T-helper 17 cell (primary cell): ENCODE measurements around the gene ZNF784. TPM values are rescaled to one million over a fixed set of nuclear protein-coding genes. Genes with fewer than 3 reads are reported as not detected.

Source experiments
- ATAC-seq: fragments of 150-1000 bp; cut with Tn5 transposase; 2 replicates; pipeline ENCODE4 v1.10.0; 2021; ENCODE audit warnings: mild to moderate bottlenecking, moderate library complexity
- DNase-seq, 3 donors: peaks; one replicate each; pipeline versions ENCODE4 v3.0.0 to v3.0.0-alpha.2; 2020 to 2021
- H3K9me3 ChIP-seq: one replicate; pipeline ENCODE4 v1.7.0; 2013; ENCODE audit warnings: low read length, mild to moderate bottlenecking; ENCODE audit not compliant: control insufficient read depth, poor library complexity, severe bottlenecking
- H3K27ac Mint-ChIP-seq: one replicate; pipeline ENCODE4 v1.8.0; 2022; ENCODE audit warnings: mild to moderate bottlenecking, moderate library complexity, mixed read lengths
- H3K27me3 Mint-ChIP-seq: one replicate; pipeline ENCODE4 v1.8.0; 2022; ENCODE audit warnings: mixed read lengths
- H3K36me3 Mint-ChIP-seq: one replicate; pipeline ENCODE4 v1.8.0; 2022; ENCODE audit warnings: low read depth, mixed read lengths
- H3K4me1 Mint-ChIP-seq: one replicate; pipeline ENCODE4 v1.8.0; 2022; ENCODE audit warnings: mild to moderate bottlenecking, mixed read lengths
- H3K4me3 Mint-ChIP-seq: one replicate; pipeline ENCODE4 v1.8.0; 2022; ENCODE audit warnings: mild to moderate bottlenecking, moderate library complexity, mixed read lengths
- total RNA-seq, 4 donors: library from RNA in 2 of 4; stranded (reverse) in 2 of 4; gene quantifications; one replicate each; pipeline ENCODE4 v1.2.3 and lab custom pipeline; 2022 to 2026

The ZNF784 gene
- total RNA-seq, 2 donors from 2014 or later = 11.3 to 13.8 TPM

GRCh38 chr19:55666343-55667005 is 42.1 kb upstream of the ZNF784 start:
- Mint-ChIP-seq H3K4me1 (peaks cover 44% of the 10 kb centered on the region), H3K4me3 (no peak overlapping the region), H3K27ac (no peak overlapping the region), H3K36me3 (peaks cover 5% of the 10 kb centered on the region), H3K27me3 (no peaks in the 10 kb centered on the region)
- ATAC-seq (no peak), DNase-seq (no peak)
- no peaks in the 10 kb centered on the region for H3K9me3 ChIP-seq

GRCh38 chr19:55663846-55664536 is 39.6 kb upstream of the ZNF784 start:
- H3K4me1 Mint-ChIP-seq = peaks cover 40% of the 10 kb centered on the region
- H3K36me3 Mint-ChIP-seq = peaks cover 9% of the 10 kb centered on the region
- DNase-seq = no peak
- H3K27me3 Mint-ChIP-seq = no peaks in the 10 kb centered on the region
- H3K4me3 Mint-ChIP-seq = no peak overlapping the region
- H3K9me3 ChIP-seq = no peaks in the 10 kb centered on the region
- no peak overlapping the region for H3K27ac Mint-ChIP-seq
- ATAC-seq = no peak

DNA sequence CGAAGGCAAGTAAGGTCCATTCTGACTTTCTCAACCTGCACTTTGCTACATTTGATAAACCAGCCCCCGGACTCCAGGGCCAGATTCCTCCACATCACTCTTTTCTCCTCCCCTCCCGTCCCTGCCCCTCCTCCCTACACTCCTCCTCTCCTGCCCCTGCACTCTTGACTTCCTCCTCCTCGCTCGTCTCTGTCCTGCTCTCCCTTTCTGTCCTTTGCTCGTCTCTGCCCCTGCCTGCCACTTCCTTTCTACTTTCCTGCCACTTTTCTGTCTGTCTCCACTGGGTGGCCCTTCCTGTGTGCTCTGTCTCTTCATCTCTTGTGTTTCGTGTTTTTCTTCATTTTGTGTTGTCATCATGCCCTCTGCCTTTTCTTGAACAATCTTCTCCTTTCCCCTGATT is 37.5 kb upstream of the ZNF784 start:
- Mint-ChIP-seq H3K4me3 (no peak overlapping the region), H3K27ac (no peak overlapping the region)

DNA sequence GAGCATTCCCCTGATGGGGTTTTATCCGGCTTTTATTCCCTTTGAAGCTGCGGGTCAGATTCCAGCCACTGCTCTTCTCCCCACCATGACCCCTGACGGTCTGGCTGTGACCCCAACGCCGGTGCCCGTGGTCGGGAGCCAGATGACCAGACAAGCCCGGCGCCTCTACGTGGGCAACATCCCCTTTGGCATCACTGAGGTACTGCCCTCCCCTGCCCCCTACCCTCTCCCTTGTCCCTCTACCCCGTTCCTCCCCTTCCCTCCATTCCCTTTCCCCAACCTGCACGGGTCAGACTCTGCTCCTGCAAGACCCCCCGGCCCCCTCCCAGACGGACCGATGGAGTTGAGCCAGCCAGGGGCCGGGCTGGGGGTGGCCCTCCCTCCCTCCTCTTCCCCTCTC is 36.6 kb upstream of the ZNF784 start:
- DNase-seq = no peak
- H3K27ac Mint-ChIP-seq = peak overlapping the region; percentile 90
- H3K36me3 Mint-ChIP-seq = peaks cover 9% of the 10 kb centered on the region

More for the DNA sequence above, 37.5 kb upstream of the ZNF784 start:
- no peaks in the 10 kb centered on the region for H3K9me3 ChIP-seq
- H3K4me1 Mint-ChIP-seq = peaks cover 44% of the 10 kb centered on the region
- peaks cover 9% of the 10 kb centered on the region for H3K36me3 Mint-ChIP-seq
- H3K27me3 Mint-ChIP-seq = no peaks in the 10 kb centered on the region
- ATAC-seq (no peak), DNase-seq (no peak)

GRCh38 chr19:55660404-55660803 is 36.0 kb upstream of the ZNF784 start:
- H3K4me3 Mint-ChIP-seq = no peak overlapping the region
- no peak for ATAC-seq

More for the DNA sequence above, 36.6 kb upstream of the ZNF784 start:
- Mint-ChIP-seq H3K27me3 (no peaks in the 10 kb centered on the region), H3K4me1 (peaks cover 48% of the 10 kb centered on the region), H3K4me3 (no peak overlapping the region)
- H3K9me3 ChIP-seq = no peaks in the 10 kb centered on the region
- no peak for ATAC-seq

DNA sequence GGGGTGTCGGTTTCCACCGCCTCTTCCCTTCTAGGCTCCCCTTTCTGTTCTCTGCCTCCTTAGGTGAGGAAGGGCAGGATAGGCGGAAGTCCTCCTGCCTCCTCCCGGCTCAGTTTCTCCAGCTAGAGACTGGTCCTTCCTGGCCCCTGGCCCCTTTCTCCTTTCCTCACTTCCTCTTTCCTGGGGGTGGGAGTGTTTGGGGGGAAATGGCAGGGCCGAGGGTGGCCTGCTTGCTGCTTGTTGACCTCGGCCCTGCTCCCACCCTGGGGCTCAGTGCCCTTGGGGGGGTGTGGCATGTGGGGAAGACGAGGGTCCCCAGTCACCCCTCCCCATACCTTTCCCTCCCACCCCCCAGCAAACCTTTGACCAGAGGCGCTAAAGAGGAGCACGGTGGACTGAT is 35.5 kb upstream of the ZNF784 start:
- no peak for ATAC-seq
- DNase-seq = no peak
- no peaks in the 10 kb centered on the region for H3K9me3 ChIP-seq
- peak overlapping the region; percentile 76 for H3K4me3 Mint-ChIP-seq
- H3K4me1 Mint-ChIP-seq = peaks cover 49% of the 10 kb centered on the region
- peak overlapping the region; percentile 90 for H3K27ac Mint-ChIP-seq
- H3K36me3 Mint-ChIP-seq = peaks cover 9% of the 10 kb centered on the region
- H3K27me3 Mint-ChIP-seq = no peaks in the 10 kb centered on the region

More at GRCh38 chr19:55660404-55660803, 36.0 kb upstream of the ZNF784 start:
- no peaks in the 10 kb centered on the region for H3K9me3 ChIP-seq
- Mint-ChIP-seq H3K27ac (peak overlapping the region; percentile 90), H3K27me3 (no peaks in the 10 kb centered on the region), H3K36me3 (peaks cover 9% of the 10 kb centered on the region), H3K4me1 (peaks cover 51% of the 10 kb centered on the region)
- no peak for DNase-seq

DNA sequence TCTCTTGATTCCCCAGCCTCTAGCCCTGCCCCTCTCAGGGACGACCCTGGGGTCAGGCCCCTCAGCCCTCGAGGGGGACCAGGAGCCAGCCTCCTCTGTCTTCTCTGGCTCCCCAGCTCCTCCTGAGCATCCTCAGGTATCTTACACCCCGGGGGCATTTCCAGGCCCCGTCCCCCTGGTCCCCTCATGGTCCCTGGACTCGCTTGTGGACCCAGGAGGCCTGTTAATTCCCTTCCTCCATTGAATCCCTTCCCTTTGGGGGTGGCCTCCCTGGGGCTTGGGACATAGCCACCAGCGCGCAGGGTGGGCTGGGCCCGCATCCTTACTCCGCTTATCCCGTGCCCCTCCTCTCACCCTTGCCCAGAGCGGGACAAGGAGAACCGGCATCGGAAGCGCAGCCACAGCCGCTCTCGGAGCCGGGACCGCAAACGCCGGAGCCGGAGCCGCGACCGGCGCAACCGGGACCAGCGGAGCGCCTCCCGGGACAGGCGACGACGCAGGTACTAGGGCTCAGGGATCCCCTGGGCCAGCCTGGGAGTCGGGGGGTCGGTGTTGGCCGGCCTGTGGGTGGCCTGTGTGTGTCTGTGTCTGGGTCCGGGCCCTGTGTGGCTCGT is 34.6 kb upstream of the ZNF784 start:
- H3K9me3 ChIP-seq = no peaks in the 10 kb centered on the region
- Mint-ChIP-seq H3K4me1 (peaks cover 52% of the 10 kb centered on the region), H3K36me3 (peaks cover 9% of the 10 kb centered on the region), H3K4me3 (peak overlapping the region; percentile 76), H3K27me3 (no peaks in the 10 kb centered on the region), H3K27ac (peak overlapping the region; percentile 100)
- no peak for ATAC-seq
- DNase-seq = no peak

DNA sequence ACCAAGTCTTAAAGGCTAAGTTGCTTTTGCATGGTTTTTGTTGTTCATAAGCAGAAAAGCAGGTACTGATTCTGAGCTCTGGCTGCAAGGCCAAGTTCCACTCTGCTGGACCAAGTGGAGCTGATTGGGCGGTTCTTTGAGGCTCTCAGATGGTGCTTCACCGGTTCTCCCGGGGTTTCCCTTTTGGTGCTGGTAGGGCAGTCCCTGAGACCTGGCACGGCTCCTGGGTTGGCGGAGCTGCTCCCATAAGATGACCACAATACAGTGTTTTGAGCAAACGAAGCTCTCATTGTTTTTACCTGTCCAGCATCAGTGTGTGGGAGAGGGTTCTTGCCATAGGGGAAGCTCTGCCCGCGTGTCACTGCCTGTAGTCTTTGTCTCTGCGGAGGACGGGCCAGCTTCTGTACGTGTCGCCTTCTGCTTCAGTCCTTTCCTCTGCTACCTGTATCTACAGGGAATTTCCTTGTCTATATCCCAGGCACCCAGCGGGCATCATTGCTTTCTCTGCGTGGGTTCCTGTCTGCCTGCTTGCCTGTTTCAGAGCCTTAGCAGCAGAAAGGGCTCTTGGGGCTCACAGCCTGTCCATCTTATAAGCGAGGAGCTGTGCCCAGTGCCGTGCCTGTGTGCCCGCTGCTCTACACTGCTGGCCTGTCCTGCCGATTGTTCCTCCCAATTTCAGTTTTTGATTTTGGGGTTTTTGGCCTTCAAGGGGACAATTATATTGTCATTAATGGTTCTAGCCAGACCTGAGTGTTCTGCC is 32.8 kb upstream of the ZNF784 start:
- peak overlapping the region; percentile 100 for H3K27ac Mint-ChIP-seq
- peak overlapping the region; percentile 94 for H3K4me3 Mint-ChIP-seq
- H3K27me3 Mint-ChIP-seq = no peaks in the 10 kb centered on the region
- H3K4me1 Mint-ChIP-seq = peaks cover 46% of the 10 kb centered on the region
- H3K36me3 Mint-ChIP-seq = peaks cover 9% of the 10 kb centered on the region
- ATAC-seq (no peak), DNase-seq (no peak)
- no peaks in the 10 kb centered on the region for H3K9me3 ChIP-seq

DNA sequence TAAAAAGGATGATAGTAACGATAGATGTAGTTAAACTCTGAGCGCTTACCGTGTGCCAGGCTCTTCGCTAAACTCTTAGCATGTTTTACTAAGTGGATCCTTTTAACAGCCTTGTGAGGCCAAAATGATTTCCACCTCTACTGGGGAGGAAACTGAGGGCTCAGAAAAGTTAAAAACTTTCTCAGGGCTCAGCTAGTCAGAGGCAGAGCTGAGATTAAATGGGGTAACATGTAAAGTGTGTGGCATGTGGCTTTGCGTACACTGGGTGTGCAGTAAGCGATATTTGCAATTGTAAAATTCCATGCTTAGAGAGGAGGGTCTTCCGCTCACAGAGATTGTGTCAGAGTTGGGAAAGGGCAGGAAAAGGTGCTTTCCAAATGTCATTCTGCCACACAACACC is 32.2 kb upstream of the ZNF784 start:
- Mint-ChIP-seq H3K4me3 (peak overlapping the region; percentile 94), H3K36me3 (peaks cover 4% of the 10 kb centered on the region), H3K27me3 (no peaks in the 10 kb centered on the region), H3K27ac (peak overlapping the region; percentile 100), H3K4me1 (peaks cover 40% of the 10 kb centered on the region)
- ATAC-seq (no peak), DNase-seq (no peak)
- no peaks in the 10 kb centered on the region for H3K9me3 ChIP-seq

DNA sequence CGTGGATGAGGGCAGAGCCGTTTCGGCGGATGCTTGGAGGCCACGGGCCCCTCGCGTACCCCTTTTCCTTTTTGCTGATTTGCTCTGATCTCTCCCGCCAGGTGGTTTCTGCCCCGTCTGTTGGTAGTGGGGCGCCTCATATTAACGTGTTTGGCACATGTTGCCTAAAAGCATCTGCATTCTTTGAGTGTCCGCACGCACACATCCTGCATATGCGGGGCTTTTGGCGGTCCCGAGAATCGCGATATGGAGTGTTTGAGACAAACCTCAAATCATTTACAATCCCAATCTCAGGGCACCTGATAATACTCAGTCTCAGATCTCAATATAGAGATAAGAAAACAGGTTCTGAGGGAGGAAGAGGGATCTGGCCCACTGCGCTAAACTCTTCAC is 31.3 kb upstream of the ZNF784 start:
- ATAC-seq (no peak), DNase-seq (no peak)
- Mint-ChIP-seq H3K27ac (peak overlapping the region; percentile 100), H3K4me3 (peak overlapping the region; percentile 94), H3K4me1 (peaks cover 43% of the 10 kb centered on the region), H3K36me3 (peaks cover 4% of the 10 kb centered on the region), H3K27me3 (no peaks in the 10 kb centered on the region)
- no peaks in the 10 kb centered on the region for H3K9me3 ChIP-seq

GRCh38 chr19:55654868-55655647 is 30.7 kb upstream of the ZNF784 start, which contains the start of gene U2AF2:
Gene U2AF2 (plus strand): TSS chr19:55655035. CDS start chr19:55655105, 70 bp downstream.
- Mint-ChIP-seq H3K4me3 (peak within 1 kb of the TSS; percentile 94), H3K36me3 (peaks cover 4% of the 10 kb centered on the region), H3K27ac (peak within 1 kb of the TSS; percentile 100), H3K27me3 (no peaks in the 10 kb centered on the region), H3K4me1 (peaks cover 43% of the 10 kb centered on the region)
- ATAC-seq (peak; percentile 10), DNase-seq (peak; percentile 95 to 96 (median 96))
- no peaks in the 10 kb centered on the region for H3K9me3 ChIP-seq

DNA sequence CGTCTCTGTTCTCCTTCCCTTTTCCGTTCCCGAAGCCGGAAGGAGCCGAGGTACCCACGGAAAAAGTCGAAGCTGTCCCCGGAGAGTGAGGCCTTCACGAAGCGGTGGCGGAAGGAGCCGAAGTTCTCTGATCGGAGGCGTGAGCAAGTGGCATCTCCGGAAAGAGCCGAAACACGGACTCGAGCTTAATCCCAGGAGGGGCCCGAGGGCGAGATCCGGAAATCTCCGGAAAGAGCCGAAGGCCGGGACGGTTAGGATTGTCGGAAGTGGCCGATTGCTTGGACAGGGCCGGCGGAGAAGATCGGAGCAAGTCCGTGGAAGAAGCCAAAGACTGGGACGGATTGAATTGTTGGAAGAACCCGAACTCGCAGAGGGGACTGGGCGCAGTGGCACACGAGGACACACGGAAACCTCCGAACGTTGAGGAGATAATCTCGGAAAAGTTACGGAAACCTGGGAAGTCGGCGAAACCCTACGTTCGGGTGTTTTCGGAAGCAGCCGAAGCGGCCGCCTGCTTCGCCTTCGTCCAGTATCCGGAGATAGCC is 30.0 kb upstream of the ZNF784 start:
- peak overlapping the region; percentile 100 for H3K27ac Mint-ChIP-seq
- H3K4me1 Mint-ChIP-seq = peaks cover 44% of the 10 kb centered on the region
- ATAC-seq (peak; percentile 81), DNase-seq (peak; percentile 91 to 98 (median 96))
- H3K36me3 Mint-ChIP-seq = peaks cover 1% of the 10 kb centered on the region
- H3K27me3 Mint-ChIP-seq = no peaks in the 10 kb centered on the region
- no peaks in the 10 kb centered on the region for H3K9me3 ChIP-seq
- H3K4me3 Mint-ChIP-seq = peak overlapping the region; percentile 94
